HG03103 (cell line): ENCODE results near the gene PTPRU.
"Not testable (repeated sequence)": the region's sequence is repeated elsewhere in the genome, so short reads cannot be mapped to it uniquely, and the experiment has no call there.

Experiments
- ATAC-seq: cut with Tn5 transposase; IDR thresholded peaks from one replicate; pipeline ENCODE4 v1.9.1; 2021; ENCODE audit warnings: low read depth; ENCODE audit not compliant: unreplicated experiment

Gene PTPRU

DNA sequence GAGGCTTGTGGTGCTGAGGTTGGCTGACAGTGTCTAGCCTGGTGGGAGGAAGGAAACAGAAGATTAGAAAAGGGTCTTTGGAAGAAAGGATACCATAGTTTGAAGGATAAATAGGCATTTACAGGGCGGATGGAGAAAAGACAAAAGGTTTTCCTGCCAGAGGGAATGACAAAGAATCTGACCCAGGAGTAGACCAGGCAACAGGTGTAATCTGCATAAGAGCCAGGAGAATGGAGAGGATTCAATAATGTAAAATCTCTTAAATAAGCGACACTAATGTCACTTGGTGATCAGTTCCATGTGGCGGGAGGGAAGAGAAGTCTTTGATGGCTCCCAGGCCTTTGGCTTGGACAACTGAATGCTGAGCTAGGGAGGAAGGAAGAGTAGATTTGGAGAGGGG, 15.0 kb upstream of the PTPRU start:
- ATAC-seq = no peak

DNA sequence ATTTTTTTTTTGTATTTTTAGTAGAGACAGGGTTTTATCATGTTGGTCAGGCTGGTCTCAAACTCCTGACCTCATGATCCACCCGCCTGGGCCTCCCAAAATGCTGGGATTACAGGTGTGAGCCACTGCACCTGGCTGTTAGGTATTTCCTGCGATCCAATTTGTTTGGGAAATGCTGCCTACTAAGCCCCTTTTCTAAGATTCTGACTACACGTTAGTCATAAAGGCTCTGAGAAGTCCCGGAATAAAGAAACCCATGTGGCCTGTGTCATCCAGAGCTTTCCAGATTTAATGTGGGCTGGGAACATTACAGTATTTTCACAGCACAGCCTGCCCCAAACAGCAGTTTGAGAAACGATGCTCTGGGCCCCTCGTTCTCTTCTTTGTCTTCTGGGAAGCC, 14.1 kb upstream of the PTPRU start:
- ATAC-seq = not testable (repeated sequence)

- ATAC-seq = no peak
Observed at GRCh38 chr1:29222686-29223085, 13.6 kb upstream of the PTPRU start.

- ATAC-seq = no peak
Observed at GRCh38 chr1:29223521-29223920, 12.8 kb upstream of the PTPRU start.

GRCh38 chr1:29224356-29224837, 11.9 kb upstream of the PTPRU start:
- no peak for ATAC-seq

- no peak for ATAC-seq
Observed at GRCh38 chr1:29225361-29225760, 11.0 kb upstream of the PTPRU start.

DNA sequence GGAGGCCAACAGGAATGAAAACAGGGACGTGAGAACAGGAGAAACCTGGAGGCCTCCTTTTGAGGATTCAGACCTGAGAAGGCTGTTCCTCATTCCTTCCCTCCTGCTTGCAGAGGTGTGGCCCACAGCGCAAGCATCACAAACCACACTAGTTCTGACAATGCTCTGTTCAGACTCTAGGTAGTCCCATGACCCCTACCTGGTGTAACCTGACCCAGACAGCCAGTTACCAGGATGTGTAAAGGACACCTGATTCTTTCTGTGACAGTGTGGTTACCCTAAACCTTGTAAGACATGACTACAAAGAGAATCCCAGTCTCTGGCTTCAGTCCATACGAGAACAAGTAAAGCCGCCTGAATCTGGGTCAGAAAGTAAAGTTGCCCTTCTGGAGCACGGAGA, 8.8 kb upstream of the PTPRU start:
- no peak for ATAC-seq

DNA sequence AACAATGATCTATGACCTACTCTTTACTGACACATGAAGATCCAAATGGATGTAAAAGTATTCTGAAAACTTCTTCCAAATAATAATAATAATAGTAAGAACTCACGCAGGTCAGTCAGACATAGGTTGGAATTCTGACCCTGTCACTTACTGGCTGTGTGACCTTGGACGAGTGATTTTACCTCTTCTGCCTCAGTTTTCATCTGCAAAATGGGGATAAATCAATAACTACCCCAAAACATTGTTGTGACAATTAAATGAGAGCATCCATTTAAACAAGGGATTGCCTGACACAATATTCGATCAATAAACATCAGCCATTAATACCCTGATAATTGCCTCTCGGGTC, 6.1 kb upstream of the PTPRU start:
- ATAC-seq = no peak

GRCh38 chr1:29230553-29231378, 5.6 kb upstream of the PTPRU start, which contains the start of gene MECR:
Gene MECR, minus strand, starts transcription at chr1:29230934. Its CDS starts 28 bp downstream, at chr1:29230906.
- peak; percentile 94 for ATAC-seq

DNA sequence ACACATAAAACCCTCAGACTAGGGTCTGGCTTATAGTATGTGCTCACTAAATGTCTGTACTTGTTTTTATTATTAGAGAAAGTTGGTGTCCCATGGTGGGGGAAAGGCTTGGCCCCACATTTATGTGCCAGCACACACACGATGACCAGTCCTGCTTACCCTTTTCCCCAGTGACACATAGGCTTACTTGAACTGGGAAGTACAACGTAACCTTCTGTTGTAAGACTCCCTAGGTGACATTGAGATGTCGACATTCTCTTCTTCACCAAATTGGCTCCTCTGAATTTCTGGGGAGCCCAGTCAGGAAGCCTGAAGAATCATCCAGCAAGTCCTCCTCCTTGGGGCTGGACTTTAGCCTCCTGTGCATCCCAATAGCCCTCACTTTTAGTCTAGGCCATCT, 3.9 kb upstream of the PTPRU start:
- no peak for ATAC-seq

- ATAC-seq = no peak
Observed at GRCh38 chr1:29233693-29234092, 2.6 kb upstream of the PTPRU start.

DNA sequence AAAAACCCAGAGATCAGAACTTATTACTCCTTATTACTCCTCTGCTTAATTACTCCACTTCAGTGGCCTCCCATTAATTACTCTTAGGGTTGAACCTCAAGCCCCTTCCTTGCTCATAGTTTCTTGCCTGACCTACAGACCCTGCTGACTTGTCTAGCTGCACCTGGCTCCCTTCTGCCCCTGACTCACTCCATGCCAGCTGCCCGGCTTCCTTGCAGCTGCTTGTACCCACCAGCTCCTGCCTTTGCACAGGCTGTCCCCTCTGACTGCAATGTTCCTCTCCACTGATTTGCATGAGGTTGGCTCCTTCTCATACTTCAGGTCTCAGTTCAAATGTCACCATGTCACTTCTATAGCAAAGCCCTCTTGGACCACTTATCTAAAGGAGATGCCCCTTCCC, 1.9 kb upstream of the PTPRU start:
- ATAC-seq = no peak

GRCh38 chr1:29234881-29235280, 1.4 kb upstream of the PTPRU start:
- not testable (repeated sequence) for ATAC-seq

GRCh38 chr1:29236712-29237128, 398 bp downstream of the PTPRU start:
- ATAC-seq = no peak

DNA sequence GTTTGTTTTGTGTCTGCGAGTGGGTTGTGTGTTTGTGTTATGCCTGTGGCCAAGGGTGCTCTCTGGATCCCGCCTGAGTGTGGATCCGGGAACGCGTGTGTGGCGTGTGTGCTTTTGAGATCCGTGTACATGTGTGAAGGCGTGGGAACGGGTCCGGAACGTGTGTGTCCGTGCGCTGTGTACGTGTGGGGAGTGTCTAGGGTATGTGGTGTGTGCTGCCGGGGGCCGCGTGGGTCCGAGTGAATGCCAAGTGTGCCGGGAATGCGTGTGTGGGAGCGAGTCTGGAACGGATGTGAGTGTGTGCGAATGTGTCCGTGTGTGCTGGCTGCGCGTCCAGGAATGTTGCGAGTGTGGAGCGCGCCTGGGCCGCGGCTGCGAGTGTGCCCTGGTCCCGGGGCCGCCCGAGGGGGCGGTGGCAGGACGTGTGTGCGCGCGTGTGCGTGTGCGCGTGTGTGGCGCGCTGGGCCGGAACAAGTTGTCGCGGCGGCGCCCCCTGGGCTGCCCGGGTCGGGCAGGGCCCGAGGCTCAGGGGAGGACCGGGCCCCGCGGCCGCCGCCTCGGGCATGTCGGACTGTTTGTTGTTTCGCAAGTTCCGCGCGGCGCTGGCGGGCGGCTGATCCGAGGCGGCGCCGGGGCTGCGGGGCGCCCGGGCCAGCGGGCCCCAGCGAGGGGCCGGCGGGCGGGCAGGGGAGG, 953 bp downstream of the PTPRU start:
- ATAC-seq = no peak

GRCh38 chr1:29237852-29238619, 1.7 kb downstream of the PTPRU start:
- no peak for ATAC-seq

DNA sequence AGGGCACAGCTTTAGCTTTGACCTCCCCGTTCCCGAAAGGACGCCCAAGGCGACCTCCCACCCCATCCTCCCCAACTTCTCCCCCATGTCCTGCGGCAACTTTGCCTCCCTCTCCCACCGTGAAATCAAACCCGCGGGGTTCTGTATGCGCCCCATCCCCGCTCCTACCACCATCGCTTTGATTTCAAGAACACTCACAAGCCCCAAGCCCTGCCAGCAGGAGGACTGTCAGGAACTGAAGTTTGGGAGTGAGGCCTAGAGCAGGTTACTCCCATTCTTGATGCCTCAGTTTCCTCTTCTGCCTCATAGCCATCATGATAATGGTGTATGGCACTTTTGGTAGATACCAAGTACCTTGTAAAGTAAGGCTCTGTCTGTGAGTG, 2.3 kb downstream of the PTPRU start:
- ATAC-seq = no peak

DNA sequence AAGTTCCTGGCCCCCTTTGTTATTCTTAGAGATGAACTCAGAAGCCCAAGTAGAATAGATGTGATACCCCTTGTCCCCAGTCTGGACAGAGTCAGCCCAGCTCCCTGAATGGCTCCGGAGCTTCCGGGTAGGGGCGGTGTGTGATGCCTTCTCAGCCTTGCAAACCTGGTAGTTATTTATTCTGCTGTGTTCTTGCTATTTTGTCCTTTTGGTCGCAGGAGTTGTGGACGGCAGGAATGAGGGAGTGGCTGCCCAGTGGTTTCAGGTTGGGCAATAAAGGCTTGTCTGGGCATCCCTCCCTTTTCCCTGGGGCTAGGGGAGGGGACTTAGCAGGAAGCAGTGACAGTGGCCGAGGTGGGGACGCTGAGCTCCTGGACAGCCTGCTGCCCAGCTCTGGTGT, 2.8 kb downstream of the PTPRU start:
- ATAC-seq = no peak

- ATAC-seq = no peak
Observed at GRCh38 chr1:29240400-29240837, 4.1 kb downstream of the PTPRU start.

- no peak for ATAC-seq
Observed at GRCh38 chr1:29240986-29241385, 4.7 kb downstream of the PTPRU start.
